ENCODE measurements around the gene AQP12A. TPM values are rescaled to one million over a fixed set of nuclear protein-coding genes. Genes with fewer than 3 reads are reported as not detected.

AQP12A gene
- polyA plus RNA-seq, 1 of the 3 experiments (the other 2 are of a cell fraction), result not detected

- POLR2A ChIA-PET, result no interaction called here
- Histone ChIP-seq H3K4me3 (ENCODE audit: low read depth in 2 of 2, low read length in 1 of 2) (no peak overlapping the region), H3K4me2 (no peak overlapping the region), H3K9me3 (no peaks in the 10 kb centered on the region), H2AFZ (ENCODE audit: low read depth) (no peak overlapping the region), H4K20me1 (ENCODE audit: insufficient read depth) (no peaks in the 10 kb centered on the region), H3K79me2 (ENCODE audit: insufficient read depth) (no peaks in the 10 kb centered on the region), H3F3A (replicated peaks; ENCODE audit: insufficient read depth) (no peaks in the 10 kb centered on the region), H3K4me1 (ENCODE audit: control insufficient read depth in 1 of 2, insufficient read depth in 2 of 2, low read depth in 1 of 2, low read length in 1 of 2) (peaks cover 0 to 7% of the 10 kb centered on the region in 2 experiments; a peak in 1 of 4 replicates), H3K9me2 (no peaks in the 10 kb centered on the region), H3K9ac (no peak overlapping the region), H3K27ac (ENCODE audit: low read depth in 2 of 2, low read length in 1 of 2) (no peak overlapping the region), H3K36me3 (replicated peaks in 1 of 2; ENCODE audit: control insufficient read depth in 1 of 2, insufficient read depth in 2 of 2, low read length in 1 of 2) (no peaks in the 10 kb centered on the region), H3K27me3 (ENCODE audit: insufficient read depth) (no peaks in the 10 kb centered on the region)
- 44% methylated on average over 12 of the region's 25 CpGs for WGBS (ENCODE audit: low lambda C conversion rate)
- no peak for DNase-seq
- CTCF ChIA-PET, result interaction anchor here (1.0 kb wide), 1 partner anchor 10 kb away, joined by 3 read pairs; no protein-coding TSS in a partner anchor
- TF ChIP-seq POLR2AphosphoS5 (IDR thresholded peaks at IDR 0.05; ENCODE audit: low read depth, low read length), result no peak
Measured at GRCh38 chr2:240719676-240720545, 28.2 kb downstream of the AQP12A start.

- H3K36me3 ChIP-seq (replicated peaks in 1 of 2; ENCODE audit: control insufficient read depth in 1 of 2, insufficient read depth in 2 of 2, low read length in 1 of 2), result no peaks in the 10 kb centered on the region
- H3K9me2 ChIP-seq, result no peaks in the 10 kb centered on the region
- H3K79me2 ChIP-seq (ENCODE audit: insufficient read depth), result no peaks in the 10 kb centered on the region
- no peak overlapping the region for H3K9ac ChIP-seq
- no peaks in the 10 kb centered on the region for H3K9me3 ChIP-seq
- no peaks in the 10 kb centered on the region for H4K20me1 ChIP-seq (ENCODE audit: insufficient read depth)
- no peak for TF ChIP-seq TCF12 (IDR thresholded peaks at IDR 0.05)
- no peaks in the 10 kb centered on the region for H3K27me3 ChIP-seq (ENCODE audit: insufficient read depth)
- no peak overlapping the region for H3K4me2 ChIP-seq
- no peak for DNase-seq
- 70% methylated on average over 12 of the region's 25 CpGs for WGBS (ENCODE audit: low lambda C conversion rate)
- CTCF ChIA-PET, result interaction anchor here (1.0 to 1.9 kb wide), 2 partner anchors 9 to 120 kb away, joined by 3 to 4 read pairs; no protein-coding TSS in a partner anchor
- no peak overlapping the region for H3K4me3 ChIP-seq (ENCODE audit: low read depth in 2 of 2, low read length in 1 of 2)
- H3K27ac ChIP-seq (ENCODE audit: low read depth in 2 of 2, low read length in 1 of 2), result no peak overlapping the region
- H3K4me1 ChIP-seq (ENCODE audit: control insufficient read depth in 1 of 2, insufficient read depth in 2 of 2, low read depth in 1 of 2, low read length in 1 of 2), result no peaks in the 10 kb centered on the region; a peak in 1 of 4 replicates
- no peak overlapping the region for H2AFZ ChIP-seq (ENCODE audit: low read depth)
- H3F3A ChIP-seq (replicated peaks; ENCODE audit: insufficient read depth), result no peaks in the 10 kb centered on the region
- POLR2A ChIA-PET, result interaction anchor here (1.2 kb wide), 1 partner anchor 9 kb away, joined by 4 read pairs; no protein-coding TSS in a partner anchor
Measured at GRCh38 chr2:240720686-240721595, 29.3 kb downstream of the AQP12A start.

GRCh38 chr2:240721596-240722180 is 30.0 kb downstream of the AQP12A start:
- no peak overlapping the region for H3K9ac ChIP-seq
- no peak overlapping the region for H3K27ac ChIP-seq (ENCODE audit: low read depth in 2 of 2, low read length in 1 of 2)
- no peaks in the 10 kb centered on the region; a peak in 1 of 4 replicates for H3K4me1 ChIP-seq (ENCODE audit: control insufficient read depth in 1 of 2, insufficient read depth in 2 of 2, low read depth in 1 of 2, low read length in 1 of 2)
- ChIA-PET POLR2A (interaction anchor here (1.2 kb wide), 1 partner anchor 9 kb away, joined by 4 read pairs; no protein-coding TSS in a partner anchor), CTCF (interaction anchor here (1.9 kb wide), 1 partner anchor 119 kb away, joined by 4 read pairs; no protein-coding TSS in a partner anchor)
- no peaks in the 10 kb centered on the region for H3K9me3 ChIP-seq
- H3K4me3 ChIP-seq (ENCODE audit: low read depth in 2 of 2, low read length in 1 of 2), result no peak overlapping the region
- H3F3A ChIP-seq (replicated peaks; ENCODE audit: insufficient read depth), result no peaks in the 10 kb centered on the region
- DNase-seq, result no peak
- no peaks in the 10 kb centered on the region for H4K20me1 ChIP-seq (ENCODE audit: insufficient read depth)
- no peaks in the 10 kb centered on the region for H3K36me3 ChIP-seq (replicated peaks in 1 of 2; ENCODE audit: control insufficient read depth in 1 of 2, insufficient read depth in 2 of 2, low read length in 1 of 2)
- H3K79me2 ChIP-seq (ENCODE audit: insufficient read depth), result no peaks in the 10 kb centered on the region
- no peak overlapping the region for H2AFZ ChIP-seq (ENCODE audit: low read depth)
- H3K9me2 ChIP-seq, result no peaks in the 10 kb centered on the region
- 66% methylated on average over 16 of the region's 20 CpGs for WGBS (ENCODE audit: low lambda C conversion rate)
- no peaks in the 10 kb centered on the region for H3K27me3 ChIP-seq (ENCODE audit: insufficient read depth)
- no peak overlapping the region for H3K4me2 ChIP-seq
- no peak for TF ChIP-seq FOSL2 (IDR thresholded peaks at IDR 0.05; ENCODE audit: borderline replicate concordance, low read depth)
- no peak for TF ChIP-seq YY1 (IDR thresholded peaks at IDR 0.05; ENCODE audit: low read depth)
- TF ChIP-seq TCF12 (IDR thresholded peaks at IDR 0.05), result no peak
- no peak for TF ChIP-seq FOXJ3 (CRISPR knock-in tag; IDR thresholded peaks at IDR 0.05)
- TF ChIP-seq ZBTB33 (IDR thresholded peaks at IDR 0.05; ENCODE audit: borderline replicate concordance, low read depth), result no peak
- TF ChIP-seq GABPA (IDR thresholded peaks at IDR 0.05; ENCODE audit: low read depth), result no peak
- TF ChIP-seq MAX (IDR thresholded peaks at IDR 0.05; ENCODE audit: low read depth), result no peak
- TF ChIP-seq IRF3 (IDR thresholded peaks at IDR 0.05; ENCODE audit: low read depth, low read length), result no peak
- TF ChIP-seq RAD21 (IDR thresholded peaks at IDR 0.05; ENCODE audit: low read length), result no peak
- no peak for TF ChIP-seq SIN3A (IDR thresholded peaks at IDR 0.05; ENCODE audit: borderline replicate concordance, low read depth, low read length)
- TF ChIP-seq USF1 (IDR thresholded peaks at IDR 0.05; ENCODE audit: borderline replicate concordance, low read depth), result no peak
- TF ChIP-seq RXRA (IDR thresholded peaks at IDR 0.05; ENCODE audit: borderline replicate concordance, low read depth), result no peak

Measured in SK-N-SH (cell line).